GM04504 (cell line): ENCODE measurements around the gene SNX18.
A peak's percentile ranks its signal among the peaks of the same experiment; 100 is the strongest.
"Not testable (repeated sequence)": the region's sequence is repeated elsewhere in the genome, so short reads cannot be mapped to it uniquely, and the experiment has no call there.

Experiments used
- DNase-seq: peaks from one replicate; pipeline ENCODE4 v3.0.0-alpha.2; 2012; ENCODE audit warnings: low read depth

The SNX18 gene

GRCh38 chr5:54517512-54518145 is at the start of gene SNX18:
Gene SNX18, plus strand, starts transcription at chr5:54517759. Its CDS starts 194 bp downstream, at chr5:54517953.
- peak; percentile 83 for DNase-seq

- DNase-seq, result no peak
These were observed 47.9 kb upstream of the SNX18 start for GRCh38 chr5:54469622-54470021.

GRCh38 chr5:54470128-54470527 is 47.4 kb upstream of the SNX18 start:
- DNase-seq, result peak; percentile 46

- peak; percentile 59 for DNase-seq
These were observed 46.9 kb upstream of the SNX18 start for GRCh38 chr5:54470677-54471076.

- DNase-seq, result no peak
These were observed 46.2 kb upstream of the SNX18 start for GRCh38 chr5:54471398-54471797.

- DNase-seq, result no peak
These were observed 40.9 kb upstream of the SNX18 start for GRCh38 chr5:54476682-54477081.

GRCh38 chr5:54477941-54478478 is 39.5 kb upstream of the SNX18 start:
- no peak for DNase-seq

GRCh38 chr5:54480296-54480695 is 37.3 kb upstream of the SNX18 start:
- no peak for DNase-seq

- DNase-seq, result no peak
These were observed 33.2 kb upstream of the SNX18 start for GRCh38 chr5:54484219-54484894.

GRCh38 chr5:54485659-54486058 is 31.9 kb upstream of the SNX18 start:
- DNase-seq, result not testable (repeated sequence)

- not testable (repeated sequence) for DNase-seq
These were observed 27.9 kb upstream of the SNX18 start for GRCh38 chr5:54489648-54489979.

GRCh38 chr5:54491326-54491725 is 26.2 kb upstream of the SNX18 start:
- no peak for DNase-seq

- no peak for DNase-seq
These were observed 25.4 kb upstream of the SNX18 start for GRCh38 chr5:54492178-54492577.

- DNase-seq, result no peak
These were observed 22.5 kb upstream of the SNX18 start for GRCh38 chr5:54495027-54495426.

- no peak for DNase-seq
These were observed 3.3 kb upstream of the SNX18 start for GRCh38 chr5:54514291-54514690.

GRCh38 chr5:54514841-54515432 is 2.6 kb upstream of the SNX18 start:
- DNase-seq, result peak; percentile 60

- DNase-seq, result no peak
These were observed 1.9 kb upstream of the SNX18 start for GRCh38 chr5:54515634-54516033.

GRCh38 chr5:54516051-54516655 is 1.4 kb upstream of the SNX18 start:
- no peak for DNase-seq

GRCh38 chr5:54517174-54517511 is 416 bp upstream of the SNX18 start:
- no peak for DNase-seq

- DNase-seq, result no peak
These were observed 723 bp downstream of the SNX18 start for GRCh38 chr5:54518146-54518817.

GRCh38 chr5:54518818-54519508 is 1.4 kb downstream of the SNX18 start:
- DNase-seq, result no peak

GRCh38 chr5:54519509-54519876 is 1.9 kb downstream of the SNX18 start:
- DNase-seq, result no peak
